ENCODE data around the gene CALN1.

- TF ChIP-seq CTCF (IDR thresholded peaks at IDR 0.05) (no peak), EP300 (IDR thresholded peaks at IDR 0.05) (no peak)
Measured at GRCh38 chr7:72023926-72024325, 388.2 kb downstream of the CALN1 start.
